Measurements from ENCODE around the gene ARL15.
A peak's percentile ranks its signal among the peaks of the same experiment; 100 is the strongest.

ARL15 gene

GRCh38 chr5:54313311-54314270 lies 3.2 kb upstream of the ARL15 start:
- no peak for DNase-seq

- DNase-seq: no peak
Measured at GRCh38 chr5:54312499-54312898, 2.1 kb upstream of the ARL15 start.

- DNase-seq: no peak
Measured at GRCh38 chr5:54311176-54311677, 854 bp upstream of the ARL15 start.

GRCh38 chr5:54309691-54310432 lies 511 bp downstream of the ARL15 start:
- no peak for DNase-seq

GRCh38 chr5:54309276-54309675 lies 1.1 kb downstream of the ARL15 start:
- DNase-seq: no peak

- no peak for DNase-seq
Measured at GRCh38 chr5:54307583-54307982, 2.8 kb downstream of the ARL15 start.

- DNase-seq: no peak
Measured at GRCh38 chr5:54306893-54307292, 3.5 kb downstream of the ARL15 start.

- no peak for DNase-seq
Measured at GRCh38 chr5:54305737-54306136, 4.6 kb downstream of the ARL15 start.

GRCh38 chr5:54304040-54304439 lies 6.3 kb downstream of the ARL15 start:
- no peak for DNase-seq

- DNase-seq: peak; percentile 16
Measured at GRCh38 chr5:54302267-54302687, 8.1 kb downstream of the ARL15 start.

GRCh38 chr5:54301849-54302248 lies 8.5 kb downstream of the ARL15 start:
- no peak for DNase-seq

- DNase-seq: peak; percentile 46
Measured at GRCh38 chr5:54301220-54301619, 9.2 kb downstream of the ARL15 start.

- DNase-seq: no peak
Measured at GRCh38 chr5:54298947-54299346, 11.4 kb downstream of the ARL15 start.

- no peak for DNase-seq
Measured at GRCh38 chr5:54296386-54296785, 14.0 kb downstream of the ARL15 start.

- DNase-seq: no peak
Measured at GRCh38 chr5:54295651-54296276, 14.6 kb downstream of the ARL15 start.

- no peak for DNase-seq
Measured at GRCh38 chr5:54294097-54294667, 16.2 kb downstream of the ARL15 start.

GRCh38 chr5:54292866-54293265 lies 17.5 kb downstream of the ARL15 start:
- DNase-seq: no peak

GRCh38 chr5:54291498-54291897 lies 18.9 kb downstream of the ARL15 start:
- DNase-seq: no peak

GRCh38 chr5:54289769-54290168 lies 20.6 kb downstream of the ARL15 start:
- DNase-seq: no peak

GRCh38 chr5:54288568-54289217 lies 21.7 kb downstream of the ARL15 start:
- no peak for DNase-seq

- DNase-seq: no peak
Measured at GRCh38 chr5:54285686-54286085, 24.7 kb downstream of the ARL15 start.

- DNase-seq: no peak
Measured at GRCh38 chr5:54284586-54284985, 25.8 kb downstream of the ARL15 start.

Measured in fibroblast of upper back skin (primary cell).